Testis (tissue), 3 donors: ENCODE results near the gene ADARB1. TPM values are rescaled to one million over a fixed set of nuclear protein-coding genes. Genes with fewer than 3 reads are reported as not detected.

ENCODE experiments used
- DNase-seq: peaks from one replicate; pipeline ENCODE4 v3.0.0-alpha.2; 2019
- H3K27ac ChIP-seq, 2 donors: fragments of 200-600 bp; sonication (generic); one replicate each; pipeline ENCODE4 v1.5.1; 2019
- H3K27me3 ChIP-seq: fragments of 200-600 bp; sonication (generic); one replicate; pipeline ENCODE4 v1.5.1; 2019
- H3K36me3 ChIP-seq: fragments of 200-600 bp; sonication (generic); one replicate; pipeline ENCODE4 v1.5.1; 2017; ENCODE audit warnings: low read depth; ENCODE audit errors: missing control alignments
- H3K4me1 ChIP-seq: fragments of 200-600 bp; sonication (generic); one replicate; pipeline ENCODE4 v1.5.1; 2019
- H3K4me3 ChIP-seq, 2 donors: fragments of 200-600 bp; sonication (generic); one replicate each; pipeline ENCODE4 v1.5.1; 2017 to 2019
- H3K9me3 ChIP-seq: fragments of 200-600 bp; sonication (generic); one replicate; pipeline ENCODE4 v1.5.1; 2017
- CTCF ChIP-seq, 3 experiments: fragments of 450-650 bp in 2 of 3; fragments of 200-600 bp in 1 of 3; sonication (generic) in 1 of 3; IDR thresholded peaks; one replicate each; pipeline ENCODE4 v1.5.1; 2016 to 2019; ENCODE audit warnings: antibody characterized with exemption in 3 of 3, mild to moderate bottlenecking in 2 of 3, moderate library complexity in 1 of 3
- POLR2A ChIP-seq: fragments of 450-650 bp; IDR thresholded peaks from one replicate; pipeline ENCODE4 v1.6.1; 2017; ENCODE audit warnings: antibody characterized with exemption, mild to moderate bottlenecking, moderate library complexity
- WGBS, 2 donors: methylation state at CpG; one replicate each; pipeline ENCODE4 v1.1.5; 2018; 5-methylcytosine and 5-hydroxymethylcytosine counted together
- intact Hi-C: fragments of 100-400 bp; cut with DNase I; formaldehyde crosslinking; loops from one replicate; pipeline ENCODE4 v1.15.1; 2023; ENCODE audit warnings: low total_unique reads
- polyA plus RNA-seq: library from polyadenylated mRNA; stranded (reverse); fragments of 350-450 nt; fragmentation: Illumina TruSeq; extraction: RNeasy Lipid Tissue Mini Kit (QIAGEN cat#74804); gene quantifications from one replicate; pipeline ENCODE4 v1.2.3, GENCODE V29; 2014; ENCODE audit warnings: low read depth, low replicate concordance; ENCODE audit not compliant: insufficient read depth
- total RNA-seq, 2 donors: library from RNA; depleted of rRNA; stranded (reverse); fragments of >200 nt; gene quantifications; one replicate each; pipeline ENCODE4 v1.2.3, GENCODE V29; 2016

Gene ADARB1
- total and polyA plus RNA-seq, 3 donors from 2014 or later, result 17.6 to 23.0 (median 17.6) TPM

DNA sequence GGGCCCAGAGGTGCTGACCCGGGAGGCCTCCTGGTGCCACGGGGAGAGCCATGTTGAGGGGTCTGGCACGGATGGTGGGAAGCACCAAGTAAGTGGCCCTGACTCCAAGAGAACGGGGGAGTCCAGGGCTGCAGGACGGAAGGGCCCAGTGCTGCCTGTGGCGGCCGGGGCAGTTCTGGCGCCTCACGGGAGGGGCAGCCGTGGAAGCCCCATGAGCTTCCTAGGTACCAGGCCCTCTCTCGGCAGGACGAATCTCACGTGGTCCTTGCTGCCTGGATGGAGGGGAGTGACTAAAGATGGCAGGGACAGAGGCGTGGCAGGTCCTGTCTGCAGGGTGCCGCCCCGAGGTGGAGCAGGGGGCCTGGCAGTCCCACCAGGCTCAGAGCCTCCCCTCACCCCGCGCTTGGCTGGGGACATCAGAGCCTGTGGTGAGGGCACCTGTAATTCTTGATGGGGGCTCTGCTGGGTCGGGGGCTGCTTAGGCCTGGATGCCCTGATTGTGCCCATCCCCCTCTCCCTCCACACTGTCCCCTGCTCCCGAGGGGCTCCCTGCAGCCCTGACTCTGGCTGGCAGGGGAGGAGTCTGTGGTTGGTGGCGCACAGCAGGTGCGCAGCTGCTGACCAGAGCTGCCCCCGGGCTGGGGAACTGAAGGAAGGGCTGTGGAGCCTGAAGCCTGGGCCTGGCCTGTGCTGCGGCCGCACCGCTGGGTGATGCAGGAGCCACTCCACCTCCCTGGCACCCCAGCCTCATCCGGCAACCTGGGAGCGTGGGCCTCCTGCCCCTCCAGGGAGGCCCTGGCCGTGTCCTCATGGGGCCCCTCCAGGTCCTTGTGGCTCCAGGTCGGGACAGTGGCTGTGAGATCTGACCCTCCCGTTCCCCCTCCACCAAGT is 181.9 kb downstream of the ADARB1 start:
- Histone ChIP-seq H3K36me3 (no peaks in the 10 kb centered on the region), H3K4me3 (no peak overlapping the region), H3K9me3 (no peaks in the 10 kb centered on the region), H3K27me3 (no peaks in the 10 kb centered on the region), H3K4me1 (peaks cover 3% of the 10 kb centered on the region), H3K27ac (no peak overlapping the region)
- no peak for DNase-seq
- 85% methylated on average over 11 to 30 of the region's 31 CpGs for WGBS, 2 donors
- intact Hi-C loops, result no loop called here
- TF ChIP-seq POLR2A (no peak), CTCF (IDR thresholded peaks at IDR 0.05) (no peak)

- WGBS, 2 donors, result 41 to 47% methylated on average over 2 to 26 of the region's 27 CpGs
These were observed 182.7 kb downstream of the ADARB1 start for GRCh38 chr21:45256912-45257672.

GRCh38 chr21:45257673-45258341 is 183.4 kb downstream of the ADARB1 start:
- TF ChIP-seq CTCF (IDR thresholded peaks at IDR 0.05), result no peak
- TF ChIP-seq POLR2A, result no peak
- Histone ChIP-seq H3K9me3 (no peaks in the 10 kb centered on the region), H3K4me1 (peaks cover 3% of the 10 kb centered on the region), H3K27ac (no peak overlapping the region), H3K4me3 (no peak overlapping the region), H3K27me3 (no peaks in the 10 kb centered on the region), H3K36me3 (no peaks in the 10 kb centered on the region)
- DNase-seq, result no peak
- intact Hi-C loops, result no loop called here
- WGBS, 2 donors, result 66 to 77% methylated on average over 8 to 32 of the region's 40 CpGs

More at GRCh38 chr21:45256912-45257672, 182.7 kb downstream of the ADARB1 start:
- Histone ChIP-seq H3K4me3 (no peak overlapping the region), H3K36me3 (no peaks in the 10 kb centered on the region), H3K27ac (no peak overlapping the region), H3K4me1 (peaks cover 3% of the 10 kb centered on the region), H3K9me3 (no peaks in the 10 kb centered on the region), H3K27me3 (no peaks in the 10 kb centered on the region)
- no peak for TF ChIP-seq POLR2A
- DNase-seq, result no peak
- intact Hi-C loops, result no loop called here

- Histone ChIP-seq H3K9me3 (no peaks in the 10 kb centered on the region), H3K36me3 (no peaks in the 10 kb centered on the region), H3K4me3 (no peak overlapping the region), H3K4me1 (peaks cover 3% of the 10 kb centered on the region), H3K27me3 (no peaks in the 10 kb centered on the region), H3K27ac (no peak overlapping the region)
- WGBS, 2 donors, result 47 to 70% methylated on average over 14 to 19 of the region's 19 CpGs
- intact Hi-C loops, result no loop called here
- no peak for DNase-seq
- TF ChIP-seq CTCF (IDR thresholded peaks at IDR 0.05) (no peak), POLR2A (no peak)
These were observed 184.1 kb downstream of the ADARB1 start for GRCh38 chr21:45258466-45258865.
